ENCODE measurements around the gene ETV4.
"Not testable (repeated sequence)": the region's sequence is repeated elsewhere in the genome, so short reads cannot be mapped to it uniquely, and the experiment has no call there.

The ETV4 gene

GRCh38 chr17:43515656-43516055 is 30.5 kb downstream of the ETV4 start:
- in situ Hi-C loops (cut with HindIII; ENCODE audit: low pct_unique_long_range_greater_than_20kb, low sequenced_read_pairs) = no loop called here
- no peak for TF ChIP-seq JUND (IDR thresholded peaks at IDR 0.05; ENCODE audit: low read depth)
- DNase-seq (ENCODE audit: low read depth in 1 of 2, low spot score in 1 of 2) = no peak

GRCh38 chr17:43511199-43511598 is 34.9 kb downstream of the ETV4 start:
- in situ Hi-C loops (cut with HindIII; ENCODE audit: low pct_unique_long_range_greater_than_20kb, low sequenced_read_pairs); DNase-seq (ENCODE audit: low read depth in 1 of 2, low spot score in 1 of 2): not testable (repeated sequence)

GRCh38 chr17:43509440-43509839 is 36.7 kb downstream of the ETV4 start:
- in situ Hi-C loops (cut with HindIII; ENCODE audit: low pct_unique_long_range_greater_than_20kb, low sequenced_read_pairs); DNase-seq (ENCODE audit: low read depth in 1 of 2, low spot score in 1 of 2): not testable (repeated sequence)

DNA sequence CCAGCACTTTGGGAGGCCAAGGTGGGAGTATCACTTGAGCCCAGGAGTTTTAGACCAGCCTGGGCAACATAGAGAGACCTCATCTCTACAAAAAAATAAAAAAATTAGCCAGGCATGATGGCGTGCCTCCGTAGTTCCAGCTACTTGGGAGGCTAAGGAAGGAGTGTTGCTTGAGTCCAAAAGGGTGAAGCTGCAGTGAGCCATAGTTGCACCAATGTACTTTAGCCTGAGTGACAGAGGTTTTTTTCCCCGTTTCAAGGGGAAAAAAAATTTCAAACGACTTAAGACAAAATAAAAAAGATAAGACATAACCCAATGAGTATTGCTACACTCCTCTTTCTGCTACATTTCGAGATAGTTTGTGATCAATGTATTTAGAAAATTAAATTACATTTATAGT is 55.5 kb downstream of the ETV4 start:
- no peak for TF ChIP-seq JUND (IDR thresholded peaks at IDR 0.05; ENCODE audit: low read depth)
- in situ Hi-C loops (cut with HindIII; ENCODE audit: low pct_unique_long_range_greater_than_20kb, low sequenced_read_pairs) = no loop called here
- no peak for DNase-seq (ENCODE audit: low read depth in 1 of 2, low spot score in 1 of 2)

- in situ Hi-C loops (cut with HindIII; ENCODE audit: low pct_unique_long_range_greater_than_20kb, low sequenced_read_pairs) = no loop called here
- no peak for TF ChIP-seq JUND (IDR thresholded peaks at IDR 0.05; ENCODE audit: low read depth)
- DNase-seq (ENCODE audit: low read depth in 1 of 2, low spot score in 1 of 2) = peak; percentile 90 to 100
Measured at GRCh38 chr17:43483674-43484551, 62.2 kb downstream of the ETV4 start, which contains the start of gene DHX8. DHX8 (plus strand) TSS chr17:43483975; CDS start chr17:43484038, 63 bp downstream.

GRCh38 chr17:43482103-43483012 is 63.8 kb downstream of the ETV4 start:
- in situ Hi-C loops (cut with HindIII; ENCODE audit: low pct_unique_long_range_greater_than_20kb, low sequenced_read_pairs) = no loop called here
- no peak for TF ChIP-seq JUND (IDR thresholded peaks at IDR 0.05; ENCODE audit: low read depth)
- no peak for DNase-seq (ENCODE audit: low read depth in 1 of 2, low spot score in 1 of 2)

DNA sequence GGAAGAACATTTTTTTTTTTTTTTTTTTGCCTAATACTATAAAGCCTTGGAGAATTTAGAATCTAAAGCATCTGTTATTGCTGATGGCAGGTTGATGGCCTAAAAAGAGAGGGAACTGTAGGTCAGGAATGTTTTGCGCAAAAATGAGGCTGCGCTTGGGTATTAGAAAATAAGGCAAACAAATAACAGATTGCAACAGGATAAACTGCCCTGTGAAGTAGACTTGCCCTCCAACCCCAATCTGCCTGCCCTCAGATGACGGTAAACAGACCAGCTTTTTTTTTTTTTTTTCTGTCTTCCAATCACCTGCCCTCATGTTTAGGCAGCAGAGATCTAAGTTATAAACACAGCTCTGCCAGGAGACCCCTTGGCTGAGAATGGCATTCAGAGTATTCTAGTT is 66.2 kb downstream of the ETV4 start:
- no peak for DNase-seq (ENCODE audit: low read depth in 1 of 2, low spot score in 1 of 2)
- in situ Hi-C loops (cut with HindIII; ENCODE audit: low pct_unique_long_range_greater_than_20kb, low sequenced_read_pairs) = no loop called here
- TF ChIP-seq JUND (IDR thresholded peaks at IDR 0.05; ENCODE audit: low read depth) = no peak
